RWPE2 (cell line): Measurements from ENCODE around the gene TUBA1B.
"Not testable (repeated sequence)": the region's sequence is repeated elsewhere in the genome, so short reads cannot be mapped to it uniquely, and the experiment has no call there.

Source experiments
- ATAC-seq: fragments of 200-7000 bp; cut with Tn5 transposase; 3 replicates; pipeline ENCODE4 v1.9.1; 2021; ENCODE audit warnings: low read depth
- DNase-seq: peaks from one replicate; pipeline ENCODE4 v3.0.0-alpha.2; 2020; ENCODE audit warnings: low spot score
- H3K27ac ChIP-seq: fragments of 450-650 bp; 2 replicates; pipeline ENCODE4 v1.5.1; 2017; ENCODE audit warnings: mild to moderate bottlenecking; ENCODE audit not compliant: poor library complexity, severe bottlenecking
- H3K27me3 ChIP-seq: fragments of 250-450 bp; sonication (Bioruptor Pico); 2 replicates; pipeline ENCODE4 v1.5.1; 2021; ENCODE audit warnings: mild to moderate bottlenecking, moderate library complexity; ENCODE audit not compliant: insufficient read depth, poor library complexity, severe bottlenecking
- H3K36me3 ChIP-seq: fragments of 250-450 bp; sonication (Bioruptor Pico); 2 replicates; pipeline ENCODE4 v1.5.1; 2020; ENCODE audit warnings: low read depth, mild to moderate bottlenecking, moderate library complexity
- H3K4me1 ChIP-seq: fragments of 250-450 bp; sonication (Bioruptor Pico); 2 replicates; pipeline ENCODE4 v1.5.1; 2021; ENCODE audit warnings: mild to moderate bottlenecking, moderate library complexity; ENCODE audit not compliant: insufficient read depth, poor library complexity, severe bottlenecking
- H3K4me3 ChIP-seq: fragments of 250-450 bp; sonication (Bioruptor Pico); 2 replicates; pipeline ENCODE4 v1.5.1; 2021; ENCODE audit warnings: mild to moderate bottlenecking, moderate library complexity; ENCODE audit not compliant: severe bottlenecking
- H3K9me3 ChIP-seq: fragments of 250-450 bp; sonication (Bioruptor Pico); 2 replicates; pipeline ENCODE4 v1.5.1; 2021; ENCODE audit warnings: mild to moderate bottlenecking, moderate library complexity; ENCODE audit not compliant: severe bottlenecking
- TF ChIP-seq, protein P1 (sequence below): fragments of 450-650 bp; IDR thresholded peaks from one replicate; pipeline ENCODE4 v1.5.1; 2017; ENCODE audit warnings: mild to moderate bottlenecking, moderate library complexity; ENCODE audit not compliant: poor library complexity, severe bottlenecking

Gene TUBA1B

DNA sequence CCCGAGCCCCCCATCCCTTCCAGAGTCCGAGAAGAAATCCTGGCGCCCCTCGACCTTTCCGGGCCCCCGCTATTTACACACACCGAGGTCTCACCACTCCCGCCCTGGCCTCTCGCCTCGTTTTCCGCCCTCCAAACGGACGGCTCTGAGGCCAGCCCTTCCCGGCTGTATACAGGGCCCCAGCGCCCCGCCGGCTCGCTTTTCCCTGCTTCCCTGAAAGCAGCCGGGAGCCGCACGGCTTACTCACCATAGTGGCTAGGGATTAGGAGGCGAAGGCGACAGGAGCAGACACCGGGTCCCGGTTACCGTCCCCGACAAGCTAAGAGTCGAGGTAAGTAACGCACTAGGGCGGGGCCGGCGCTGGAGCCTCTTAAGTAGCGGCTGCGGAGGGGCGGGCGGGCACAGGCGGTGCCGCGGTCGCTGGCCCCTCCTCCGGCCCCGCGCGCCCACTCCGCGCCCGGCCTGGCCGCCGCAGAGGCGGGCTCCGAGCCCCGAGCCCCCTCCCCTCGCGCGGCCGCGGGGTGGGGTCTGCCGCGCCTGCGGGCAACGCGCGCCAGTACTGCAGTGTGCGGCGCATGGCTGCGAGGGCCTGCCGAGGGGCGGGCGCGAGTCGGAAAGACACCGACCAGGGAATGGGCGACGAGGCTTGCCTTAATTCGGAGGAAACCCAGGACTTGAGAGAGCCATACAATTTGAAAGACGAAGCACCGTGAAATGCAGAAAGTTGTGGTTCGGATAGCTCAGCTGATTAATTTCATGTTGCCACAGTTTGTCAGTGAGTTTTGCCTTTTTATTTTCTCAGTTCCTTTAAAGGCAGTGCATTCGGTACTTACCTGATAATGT, at the start of gene TUBA1B:
TUBA1B (minus strand) TSS at position 345 of the 843 bp plus-strand sequence; CDS start at position 250, 95 bp downstream.
- DNase-seq = peak; percentile 87
- Histone ChIP-seq H3K4me3 (peak within 1 kb of the TSS; percentile 91), H3K4me1 (no peaks in the 10 kb centered on the region), H3K36me3 (peaks cover 42% of the 10 kb centered on the region), H3K9me3 (no peaks in the 10 kb centered on the region), H3K27me3 (no peaks in the 10 kb centered on the region), H3K27ac (peak within 1 kb of the TSS; percentile 96)
- TF ChIP-seq, protein P1, sequence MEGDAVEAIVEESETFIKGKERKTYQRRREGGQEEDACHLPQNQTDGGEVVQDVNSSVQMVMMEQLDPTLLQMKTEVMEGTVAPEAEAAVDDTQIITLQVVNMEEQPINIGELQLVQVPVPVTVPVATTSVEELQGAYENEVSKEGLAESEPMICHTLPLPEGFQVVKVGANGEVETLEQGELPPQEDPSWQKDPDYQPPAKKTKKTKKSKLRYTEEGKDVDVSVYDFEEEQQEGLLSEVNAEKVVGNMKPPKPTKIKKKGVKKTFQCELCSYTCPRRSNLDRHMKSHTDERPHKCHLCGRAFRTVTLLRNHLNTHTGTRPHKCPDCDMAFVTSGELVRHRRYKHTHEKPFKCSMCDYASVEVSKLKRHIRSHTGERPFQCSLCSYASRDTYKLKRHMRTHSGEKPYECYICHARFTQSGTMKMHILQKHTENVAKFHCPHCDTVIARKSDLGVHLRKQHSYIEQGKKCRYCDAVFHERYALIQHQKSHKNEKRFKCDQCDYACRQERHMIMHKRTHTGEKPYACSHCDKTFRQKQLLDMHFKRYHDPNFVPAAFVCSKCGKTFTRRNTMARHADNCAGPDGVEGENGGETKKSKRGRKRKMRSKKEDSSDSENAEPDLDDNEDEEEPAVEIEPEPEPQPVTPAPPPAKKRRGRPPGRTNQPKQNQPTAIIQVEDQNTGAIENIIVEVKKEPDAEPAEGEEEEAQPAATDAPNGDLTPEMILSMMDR = no peak
- peak; percentile 76 for ATAC-seq

DNA sequence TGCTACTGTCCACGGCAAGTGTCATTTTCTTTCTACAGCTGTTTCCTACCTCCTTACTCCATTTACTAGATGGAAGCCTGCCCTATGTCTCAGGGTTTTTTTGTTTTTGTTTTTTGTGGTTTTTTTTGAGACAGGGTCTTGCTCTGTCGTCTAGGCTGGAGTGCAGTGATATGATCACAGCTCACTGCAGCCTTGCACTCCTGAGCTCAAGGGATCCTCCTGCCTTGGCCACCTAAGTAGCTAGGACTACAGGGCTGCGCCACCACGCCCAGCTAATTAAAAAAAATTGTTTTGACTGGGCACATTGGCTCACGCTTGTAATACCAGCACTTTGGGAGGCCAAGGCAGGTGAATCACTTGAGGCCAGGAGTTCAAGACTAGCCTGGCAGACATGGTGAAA, 43.0 kb upstream of the TUBA1B start:
- no peaks in the 10 kb centered on the region for H3K4me1 ChIP-seq
- H3K4me3 ChIP-seq = no peak overlapping the region
- ATAC-seq (no peak), DNase-seq (no peak)
- H3K36me3 ChIP-seq = no peaks in the 10 kb centered on the region
- H3K27ac ChIP-seq = no peak overlapping the region
- H3K27me3 ChIP-seq = no peaks in the 10 kb centered on the region
- H3K9me3 ChIP-seq = peaks cover 2% of the 10 kb centered on the region
- TF ChIP-seq, protein P1 = no peak

DNA sequence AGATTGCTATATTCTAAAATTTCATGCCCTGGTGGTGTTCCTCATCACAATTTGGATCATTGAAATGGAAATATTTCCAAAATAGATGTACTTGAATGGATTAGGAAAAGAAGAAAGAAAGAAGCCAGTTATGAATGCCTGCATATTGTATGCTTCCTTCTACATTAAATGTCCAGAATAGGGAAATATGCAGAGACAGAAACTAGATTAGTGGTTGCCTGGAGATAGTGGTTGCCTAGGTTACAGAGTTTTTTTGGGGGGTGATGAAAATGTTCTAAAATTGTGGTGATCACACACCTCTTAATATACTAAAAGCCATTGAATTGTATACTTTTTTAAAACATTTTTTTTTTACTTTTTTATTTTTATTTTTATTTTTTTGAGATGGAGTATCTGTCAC, 39.7 kb upstream of the TUBA1B start:
- DNase-seq (no peak), ATAC-seq (no peak)
- H3K27me3 ChIP-seq = no peaks in the 10 kb centered on the region
- no peaks in the 10 kb centered on the region for H3K36me3 ChIP-seq
- H3K4me1 ChIP-seq = no peaks in the 10 kb centered on the region
- H3K27ac ChIP-seq = no peak overlapping the region
- no peaks in the 10 kb centered on the region for H3K9me3 ChIP-seq
- no peak overlapping the region for H3K4me3 ChIP-seq
- TF ChIP-seq, protein P1 = no peak

DNA sequence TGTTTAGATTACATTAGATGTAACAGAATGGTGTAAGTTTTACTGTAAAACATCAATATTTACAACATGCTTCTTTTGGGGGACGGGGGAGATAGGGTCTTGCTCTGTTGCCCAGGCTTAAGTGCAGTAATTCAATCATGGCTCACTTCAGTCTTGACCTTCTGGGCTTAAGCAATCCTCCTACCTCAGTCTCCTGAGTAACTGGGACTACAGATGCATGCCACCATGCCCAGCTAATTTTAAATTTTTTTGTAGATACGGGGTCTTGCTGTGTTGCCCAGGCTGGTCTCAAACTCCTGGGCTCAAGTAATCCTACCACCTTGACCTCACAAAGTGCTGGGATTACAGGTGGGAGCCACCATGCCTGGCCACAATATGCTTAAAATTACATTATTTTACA, 33.9 kb upstream of the TUBA1B start:
- DNase-seq (no peak), ATAC-seq (no peak)
- Histone ChIP-seq H3K4me3 (no peak overlapping the region), H3K9me3 (no peaks in the 10 kb centered on the region), H3K36me3 (no peaks in the 10 kb centered on the region), H3K27me3 (no peaks in the 10 kb centered on the region), H3K4me1 (no peaks in the 10 kb centered on the region), H3K27ac (no peak overlapping the region)
- TF ChIP-seq, protein P1 = no peak

DNA sequence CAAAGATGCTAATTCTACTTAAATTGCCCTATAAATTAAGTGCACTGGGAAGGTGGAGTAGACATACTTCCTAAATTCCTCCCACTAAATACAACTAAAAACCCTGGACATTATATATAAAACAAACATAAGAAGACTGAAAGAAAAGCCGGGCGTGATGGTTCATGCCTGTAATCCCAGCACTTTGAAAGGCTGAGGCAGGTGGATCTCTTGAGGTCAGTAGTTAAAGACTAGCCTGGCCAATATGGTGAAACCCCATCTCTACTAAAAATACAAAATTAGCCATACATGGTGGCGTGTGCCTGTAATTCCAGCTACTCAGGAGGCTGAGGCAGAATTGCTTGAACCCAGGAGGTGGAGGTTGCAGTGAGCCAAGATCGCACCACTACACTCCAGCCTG, 30.7 kb upstream of the TUBA1B start:
- not testable (repeated sequence) for H3K27me3 ChIP-seq, H3K4me1 ChIP-seq, H3K36me3 ChIP-seq, H3K27ac ChIP-seq, DNase-seq, H3K9me3 ChIP-seq, ATAC-seq, H3K4me3 ChIP-seq
